H1 (cell line): Measurements from ENCODE around the gene NOS3. TPM values are rescaled to one million over a fixed set of nuclear protein-coding genes. Genes with fewer than 3 reads are reported as not detected.

ENCODE experiments used
- CTCF ChIA-PET: fragments of 300-600 bp; sonication (Branson Sonifier 250); formaldehyde crosslinking; loops from one replicate; lab custom pipeline; 2021; ENCODE audit not compliant: partially characterized antibody; lab: Charles Lee
- POLR2A ChIA-PET: fragments of 300-600 bp; sonication (Branson Sonifier 250); formaldehyde crosslinking; loops from one replicate; lab custom pipeline; 2021; ENCODE audit warnings: inconsistent platforms; ENCODE audit not compliant: partially characterized antibody; lab: Charles Lee
- DNase-seq, 2 experiments: peaks; one replicate each; pipeline versions ENCODE4 v3.0.0 to v3.0.0-alpha.2; 2010 to 2022; ENCODE audit warnings: low spot score in 2 of 2, low read depth in 1 of 2, mixed read lengths in 1 of 2
- FAIRE-seq: peaks from 2 replicates; lab custom pipeline; 2011; peaks lifted over from hg19 to GRCh38; lab: Jason Lieb, UNC
- H2AFZ ChIP-seq: 2 replicates; pipeline ENCODE4 v1.8.1; 2012; ENCODE audit warnings: low read length, inconsistent platforms
- H2AK5ac ChIP-seq: 2 replicates; pipeline ENCODE4 v1.6.1; 2013; ENCODE audit warnings: low read depth, low read length
- H2BK120ac ChIP-seq: replicated peaks from 2 replicates; pipeline ENCODE3; 2013; ENCODE audit warnings: low read depth, low read length, inconsistent platforms
- H2BK12ac ChIP-seq: 2 replicates; pipeline ENCODE4 v1.6.1; 2013; ENCODE audit warnings: low read depth, low read length
- H2BK15ac ChIP-seq: 2 replicates; pipeline ENCODE4 v1.6.1; 2013; ENCODE audit warnings: low read length
- H2BK20ac ChIP-seq: 2 replicates; pipeline ENCODE4 v1.6.1; 2013; ENCODE audit warnings: low read length
- H2BK5ac ChIP-seq: 2 replicates; pipeline ENCODE4 v1.6.1; 2013; ENCODE audit warnings: low read depth, low read length
- H3K14ac ChIP-seq: 2 replicates; pipeline ENCODE4 v1.6.1; 2013; ENCODE audit warnings: inconsistent platforms; ENCODE audit not compliant: insufficient read length
- H3K18ac ChIP-seq: 2 replicates; pipeline ENCODE4 v1.6.1; 2013; ENCODE audit warnings: low read length; ENCODE audit errors: extremely low read depth
- H3K23ac ChIP-seq: 2 replicates; pipeline ENCODE4 v1.6.1; 2013; ENCODE audit warnings: inconsistent platforms; ENCODE audit not compliant: insufficient read length
- H3K23me2 ChIP-seq: 2 replicates; pipeline ENCODE4 v1.6.1; 2013; ENCODE audit warnings: low read depth, low read length
- H3K27ac ChIP-seq: 2 replicates; pipeline ENCODE4 v1.6.1; 2011; ENCODE audit warnings: low read depth, low read length, inconsistent platforms
- H3K27me3 ChIP-seq, 4 experiments: replicated peaks in 1 of 4; 1 replicate in 1 of 4; 2 replicates in 3 of 4; pipeline versions ENCODE4 v1.6.1 to v1.8.1; 2011 to 2013; ENCODE audit warnings: low read length in 3 of 4, mild to moderate bottlenecking in 3 of 4, inconsistent platforms in 2 of 4, mixed read lengths in 2 of 4, moderate library complexity in 1 of 4; ENCODE audit not compliant: control insufficient read depth in 3 of 4, insufficient read depth in 3 of 4; ENCODE audit errors: extremely low read depth in 1 of 4
- H3K36me3 ChIP-seq, 4 experiments: 2 replicates each; pipeline versions ENCODE4 v1.6.1 to v1.8.1; 2011 to 2013; ENCODE audit warnings: mild to moderate bottlenecking in 4 of 4, low read length in 3 of 4, moderate library complexity in 2 of 4, control low read depth in 1 of 4, inconsistent platforms in 1 of 4; ENCODE audit not compliant: insufficient read depth in 4 of 4, control insufficient read depth in 2 of 4
- H3K4ac ChIP-seq: replicated peaks from 2 replicates; pipeline ENCODE3; 2013; ENCODE audit warnings: low read length, low read depth, mixed read lengths, inconsistent platforms; ENCODE audit not compliant: insufficient read length
- H3K4me1 ChIP-seq, 4 experiments: replicated peaks in 1 of 4; 1 replicate in 1 of 4; 2 replicates in 3 of 4; pipeline versions ENCODE4 v1.6.1 to v1.8.1; 2011 to 2013; ENCODE audit warnings: low read length in 3 of 4, inconsistent platforms in 2 of 4, mixed read lengths in 1 of 4; ENCODE audit not compliant: insufficient read depth in 4 of 4, control insufficient read depth in 3 of 4
- H3K4me2 ChIP-seq, 2 experiments: 2 replicates each; pipeline versions ENCODE4 v1.6.1 to v1.8.1; 2011 to 2013; ENCODE audit warnings: low read depth in 2 of 2, low read length in 2 of 2, control low read depth in 1 of 2, inconsistent platforms in 1 of 2, mild to moderate bottlenecking in 1 of 2; ENCODE audit not compliant: insufficient read depth in 1 of 2
- H3K4me3 ChIP-seq, 4 experiments: fragments of 200-600, 300-600 bp in 1 of 4; sonication (generic), shearing (Covaris generic), sonication (Bioruptor Twin) in 1 of 4; 2 replicates each; pipeline versions ENCODE4 v1.5.1 to v1.8.1; 2011 to 2016; ENCODE audit warnings: low read length in 4 of 4, low read depth in 3 of 4, control low read depth in 2 of 4, inconsistent platforms in 2 of 4, mild to moderate bottlenecking in 2 of 4, mixed read lengths in 1 of 4, moderate library complexity in 1 of 4; ENCODE audit not compliant: insufficient read depth in 2 of 4; ENCODE audit errors: extremely low read depth in 1 of 4
- H3K56ac ChIP-seq: replicated peaks from 2 replicates; pipeline ENCODE3; 2013; ENCODE audit warnings: low read depth, mild to moderate bottlenecking, mixed read lengths, low read length, inconsistent platforms; ENCODE audit not compliant: insufficient read length
- H3K79me1 ChIP-seq: 2 replicates; pipeline ENCODE4 v1.6.1; 2013; ENCODE audit warnings: low read depth, low read length, control low read depth
- H3K79me2 ChIP-seq, 2 experiments: 2 replicates each; pipeline versions ENCODE4 v1.6.1 to v1.8.1; 2012 to 2013; ENCODE audit warnings: low read length in 2 of 2, mild to moderate bottlenecking in 2 of 2, inconsistent platforms in 1 of 2; ENCODE audit not compliant: insufficient read depth in 2 of 2, control insufficient read depth in 1 of 2
- H3K9ac ChIP-seq, 4 experiments: replicated peaks in 1 of 4; 1 replicate in 1 of 4; 2 replicates in 3 of 4; pipeline versions ENCODE4 v1.6.1 to v1.8.1; 2011 to 2013; ENCODE audit warnings: low read depth in 3 of 4, low read length in 3 of 4, control low read depth in 2 of 4, mild to moderate bottlenecking in 2 of 4, moderate library complexity in 2 of 4, inconsistent platforms in 1 of 4; ENCODE audit errors: extremely low read depth in 1 of 4
- H3K9me3 ChIP-seq, 2 experiments: 2 replicates each; pipeline versions ENCODE4 v1.6.1 to v1.8.1; 2012 to 2013; ENCODE audit warnings: mild to moderate bottlenecking in 2 of 2, moderate library complexity in 2 of 2, control low read depth in 1 of 2, inconsistent platforms in 1 of 2, low read depth in 1 of 2, low read length in 1 of 2, mixed read lengths in 1 of 2; ENCODE audit not compliant: insufficient read depth in 2 of 2
- H4K20me1 ChIP-seq, 2 experiments: replicated peaks in 1 of 2; 2 replicates each; pipeline versions ENCODE3 to v1.8.1; 2011 to 2013; ENCODE audit warnings: inconsistent platforms in 2 of 2, low read length in 2 of 2, mild to moderate bottlenecking in 1 of 2; ENCODE audit not compliant: insufficient read depth in 2 of 2, control insufficient read depth in 1 of 2
- H4K5ac ChIP-seq: 2 replicates; pipeline ENCODE4 v1.6.1; 2013; ENCODE audit warnings: low read length, low read depth, mixed read lengths, inconsistent platforms; ENCODE audit not compliant: insufficient read length
- H4K8ac ChIP-seq: 2 replicates; pipeline ENCODE4 v1.8.0; 2013; ENCODE audit warnings: mild to moderate bottlenecking, moderate library complexity, low read length, inconsistent platforms; ENCODE audit not compliant: insufficient read depth; ENCODE audit errors: extremely low read depth
- H4K91ac ChIP-seq: replicated peaks from 2 replicates; pipeline ENCODE3; 2013; ENCODE audit warnings: low read length, mixed read lengths, inconsistent platforms; ENCODE audit not compliant: insufficient read length
- CHD1 ChIP-seq: IDR thresholded peaks from 2 replicates; pipeline ENCODE4 v1.6.1; 2012; ENCODE audit warnings: low read depth, low read length, improper control_type of control experiment
- CTBP2 ChIP-seq: IDR thresholded peaks from 2 replicates; pipeline ENCODE4 v1.7.0; 2011; ENCODE audit warnings: borderline replicate concordance, mild to moderate bottlenecking, moderate library complexity, mixed read lengths, low read length; ENCODE audit not compliant: insufficient read depth, insufficient read length
- HDAC6 ChIP-seq: IDR thresholded peaks from one replicate; pipeline ENCODE4 v1.7.1; 2012; ENCODE audit warnings: low read depth, mild to moderate bottlenecking, inconsistent platforms, low read length, moderate library complexity
- JUN ChIP-seq: IDR thresholded peaks from 2 replicates; pipeline ENCODE4 v1.6.1; 2011; ENCODE audit warnings: low read depth, mild to moderate bottlenecking, improper control_type of control experiment, low read length
- WGBS, 2 experiments: shearing (Covaris generic) in 1 of 2; methylation state at CpG; one replicate each; pipeline versions ENCODE4 v1.1.6 to v1.1.7; 2013 to 2015; ENCODE audit warnings: low lambda C conversion rate in 2 of 2, mixed read lengths in 2 of 2, inconsistent platforms in 1 of 2, low coverage in 1 of 2, missing lambda C conversion rate in 1 of 2; ENCODE audit not compliant: insufficient replicate concordance in 2 of 2, insufficient coverage in 1 of 2, insufficient read length in 1 of 2; ENCODE audit errors: extremely low coverage in 1 of 2, missing lambda C conversion rate in 1 of 2; 5-methylcytosine and 5-hydroxymethylcytosine counted together
- polyA plus RNA-seq, 7 experiments: library from polyadenylated mRNA; depleted of rRNA in 3 of 7; stranded (reverse) in 5 of 7; unstranded in 2 of 7; fragments of >200 nt in 5 of 7; fragments of 200-250 nt in 2 of 7; gene quantifications; 1 replicate in 5 of 7; 2 replicates in 1 of 7; 4 replicates in 1 of 7; pipeline versions ENCODE4 v1.2.1 to v1.2.3, GENCODE V29; 2011 to 2013; ENCODE audit warnings: missing spikeins in 2 of 7, mixed read lengths in 2 of 7
- total RNA-seq: library from RNA; stranded (reverse); fragmentation: NEBNext Ultra II Directional; extraction: Animal tissue kit (Norgen Biotek cat#: 25700); gene quantifications from 2 replicates; pipeline ENCODE4 v1.2.1, GENCODE V29; 2021
- TF ChIP-seq, protein P1 (sequence below): IDR thresholded peaks from 2 replicates; pipeline ENCODE4 v1.6.1; 2011; ENCODE audit warnings: low read depth, mild to moderate bottlenecking, low read length; ENCODE audit not compliant: insufficient read depth

The NOS3 gene
- total and polyA plus RNA-seq, 2 of the 8 experiments (the other 6 are each of a cell fraction or from before 2014, with no cell fraction given): 4.4 to 16.2 TPM

DNA sequence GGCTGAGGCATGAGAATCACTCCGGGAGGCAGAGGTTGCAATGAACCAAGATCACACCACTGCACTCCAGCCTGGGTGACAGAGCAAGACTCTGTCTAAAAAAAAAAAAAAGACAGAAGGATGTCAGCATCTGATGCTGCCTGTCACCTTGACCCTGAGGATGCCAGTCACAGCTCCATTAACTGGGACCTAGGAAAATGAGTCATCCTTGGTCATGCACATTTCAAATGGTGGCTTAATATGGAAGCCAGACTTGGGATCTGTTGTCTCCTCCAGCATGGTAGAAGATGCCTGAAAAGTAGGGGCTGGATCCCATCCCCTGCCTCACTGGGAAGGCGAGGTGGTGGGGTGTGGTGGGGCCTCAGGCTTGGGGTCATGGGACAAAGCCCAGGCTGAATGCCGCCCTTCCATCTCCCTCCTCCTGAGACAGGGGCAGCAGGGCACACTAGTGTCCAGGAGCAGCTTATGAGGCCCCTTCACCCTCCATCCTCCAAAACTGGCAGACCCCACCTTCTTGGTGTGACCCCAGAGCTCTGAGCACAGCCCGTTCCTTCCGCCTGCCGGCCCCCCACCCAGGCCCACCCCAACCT, 1.3 kb downstream of the NOS3 start:
- no peaks in the 10 kb centered on the region for H3K27me3 ChIP-seq
- no peak overlapping the region for H4K8ac ChIP-seq
- no peak overlapping the region for H3K4me2 ChIP-seq
- no peak overlapping the region for H2BK5ac ChIP-seq
- no peak overlapping the region for H3K14ac ChIP-seq
- CTCF ChIA-PET: interaction anchor here (0.7 to 7.6 kb wide), 10 partner anchors 17 to 137 kb away, joined by 3 to 142 read pairs (median 13); no protein-coding TSS in a partner anchor
- H3K36me3 ChIP-seq: no peaks in the 10 kb centered on the region
- POLR2A ChIA-PET: interaction anchor here (0.8 to 1.2 kb wide), 3 partner anchors 19 to 176 kb away, joined by 3 to 5 read pairs (median 3); no protein-coding TSS in a partner anchor
- H2BK20ac ChIP-seq: no peak overlapping the region
- no peak overlapping the region for H2AK5ac ChIP-seq
- FAIRE-seq (no peak), DNase-seq (no peak)
- H4K5ac ChIP-seq: no peak overlapping the region
- no peaks in the 10 kb centered on the region for H3K9me3 ChIP-seq
- H3K56ac ChIP-seq: no peak overlapping the region
- peaks cover 4 to 26% (median 20%) of the 10 kb centered on the region in 4 experiments for H3K4me1 ChIP-seq
- no peak overlapping the region for H2AFZ ChIP-seq
- no peak overlapping the region for H3K9ac ChIP-seq
- H3K79me2 ChIP-seq: no peaks in the 10 kb centered on the region
- H4K20me1 ChIP-seq: peaks cover 0 to 2% of the 10 kb centered on the region in 2 experiments
- no peak overlapping the region for H3K18ac ChIP-seq
- no peak overlapping the region for H3K4me3 ChIP-seq
- no peak overlapping the region for H4K91ac ChIP-seq
- no peak overlapping the region for H3K23ac ChIP-seq
- WGBS, 2 experiments: 87% methylated on average over 5 of the region's 6 CpGs; no CpG with 5 or more reads in 1 of the 2 experiments
- no peaks in the 10 kb centered on the region for H3K23me2 ChIP-seq
- no peak overlapping the region for H3K27ac ChIP-seq
- peak overlapping the region; percentile 18; the same call in 1 of the 2 replicates for H2BK12ac ChIP-seq
- H2BK15ac ChIP-seq: no peak overlapping the region
- H3K4ac ChIP-seq: no peak overlapping the region
- TF ChIP-seq, protein P1, sequence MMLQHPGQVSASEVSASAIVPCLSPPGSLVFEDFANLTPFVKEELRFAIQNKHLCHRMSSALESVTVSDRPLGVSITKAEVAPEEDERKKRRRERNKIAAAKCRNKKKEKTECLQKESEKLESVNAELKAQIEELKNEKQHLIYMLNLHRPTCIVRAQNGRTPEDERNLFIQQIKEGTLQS: no peak
- TF ChIP-seq CTBP2 (no peak), JUN (no peak), CHD1 (no peak), HDAC6 (no peak)
- no peaks in the 10 kb centered on the region for H3K79me1 ChIP-seq
- no peak overlapping the region for H2BK120ac ChIP-seq
